ENCODE results near the gene MLLT1. TPM values are rescaled to one million over a fixed set of nuclear protein-coding genes. Genes with fewer than 3 reads are reported as not detected.

MLLT1 gene
- total RNA-seq, 1 experiment from 2014 or later = 58.3 TPM

- in situ Hi-C loops (cut with HindIII; ENCODE audit: low pct_unique_long_range_greater_than_20kb, low sequenced_read_pairs) = no loop called here
- Histone ChIP-seq H3K27me3 (ENCODE audit: control insufficient read depth, insufficient read depth, low read length) (no peaks in the 10 kb centered on the region), H3K9me3 (ENCODE audit: control insufficient read depth, insufficient read depth, low read depth, low read length) (peaks cover 7% of the 10 kb centered on the region; the same call in 1 of the 2 replicates), H3K27ac (ENCODE audit: low read length) (no peak overlapping the region), H3K4me3 (ENCODE audit: low read depth in 2 of 2, low read length in 2 of 2) (no peak overlapping the region), H3K36me3 (ENCODE audit: control insufficient read depth, insufficient read depth, low read length) (no peaks in the 10 kb centered on the region; the same call in none of the 2 replicates), H3K4me1 (ENCODE audit: control insufficient read depth, insufficient read depth, low read length) (no peaks in the 10 kb centered on the region; the same call in 1 of the 2 replicates)
- no TSS peak for BruUV-seq (replicated peaks)
- intact Hi-C loops (cut with micrococcal nuclease; ENCODE audit: unreplicated experiment) = no loop called here
- no peak for ATAC-seq
- no peak for DNase-seq (ENCODE audit: low read depth, low spot score)
- ChIA-PET CTCF (no interaction called here), POLR2A (no interaction called here)
- no peak for TF ChIP-seq CTCF (IDR thresholded peaks at IDR 0.05)
- no peak for TF ChIP-seq TCF7L2 (IDR thresholded peaks at IDR 0.05; ENCODE audit: low read depth, low read length)
- TF ChIP-seq REST (IDR thresholded peaks at IDR 0.05; ENCODE audit: insufficient read depth in 1 of 2, low read depth in 2 of 2, low read length in 1 of 2) = no peak
- TF ChIP-seq POLR2AphosphoS5 (IDR thresholded peaks at IDR 0.05; ENCODE audit: low read depth, low read length) = no peak
- no peak for TF ChIP-seq SIN3A (IDR thresholded peaks at IDR 0.05; ENCODE audit: borderline replicate concordance, insufficient read depth, low read depth, low read length)
Observed at GRCh38 chr19:6196361-6196760, 83.4 kb downstream of the MLLT1 start.

- intact Hi-C loops (cut with micrococcal nuclease; ENCODE audit: unreplicated experiment) = no loop called here
- TF ChIP-seq TCF7L2 (IDR thresholded peaks at IDR 0.05; ENCODE audit: low read depth, low read length) (no peak), POLR2AphosphoS5 (IDR thresholded peaks at IDR 0.05; ENCODE audit: low read depth, low read length) (no peak), REST (IDR thresholded peaks at IDR 0.05; ENCODE audit: insufficient read depth in 1 of 2, low read depth in 2 of 2, low read length in 1 of 2) (no peak), CTCF (IDR thresholded peaks at IDR 0.05) (no peak)
- in situ Hi-C loops (cut with HindIII; ENCODE audit: low pct_unique_long_range_greater_than_20kb, low sequenced_read_pairs) = no loop called here
- ChIA-PET CTCF (no interaction called here), POLR2A (interaction anchor here (0.7 kb wide), 1 partner anchor 95 kb away, joined by 3 read pairs; no protein-coding TSS in a partner anchor)
- H3K4me3 ChIP-seq (ENCODE audit: low read depth in 2 of 2, low read length in 2 of 2) = no peak overlapping the region
- ATAC-seq = no peak
- no peak overlapping the region for H3K27ac ChIP-seq (ENCODE audit: low read length)
- H3K36me3 ChIP-seq (ENCODE audit: control insufficient read depth, insufficient read depth, low read length) = no peaks in the 10 kb centered on the region
- peaks cover 4% of the 10 kb centered on the region; the same call in 1 of the 2 replicates for H3K9me3 ChIP-seq (ENCODE audit: control insufficient read depth, insufficient read depth, low read depth, low read length)
- no peaks in the 10 kb centered on the region for H3K27me3 ChIP-seq (ENCODE audit: control insufficient read depth, insufficient read depth, low read length)
- H3K4me1 ChIP-seq (ENCODE audit: control insufficient read depth, insufficient read depth, low read length) = no peaks in the 10 kb centered on the region
- DNase-seq (ENCODE audit: low read depth, low spot score) = no peak
- BruUV-seq (replicated peaks) = no TSS peak
Observed at GRCh38 chr19:6188811-6189210, 91.0 kb downstream of the MLLT1 start.

Data from Panc1 (cell line).